ENCODE measurements around the gene KRT28. TPM values are rescaled to one million over a fixed set of nuclear protein-coding genes. Genes with fewer than 3 reads are reported as not detected.

The KRT28 gene
- total and polyA plus RNA-seq, 7 experiments from 2014 or later, result not detected

GRCh38 chr17:40795019-40795667, 4.6 kb downstream of the KRT28 start:
- no peak overlapping the region for H3K4me3 Mint-ChIP-seq
- H3K4me1 ChIP-seq (ENCODE audit: control insufficient read depth in 2 of 2, insufficient read depth in 2 of 2, low read length in 2 of 2), result no peaks in the 10 kb centered on the region
- no peaks in the 10 kb centered on the region for H3K9me3 ChIP-seq (ENCODE audit: control insufficient read depth in 2 of 3, low read length in 3 of 3)
- no peak overlapping the region for H3K4me3 ChIP-seq (ENCODE audit: low read length)
- H3K36me3 Mint-ChIP-seq, result no peaks in the 10 kb centered on the region
- no peaks in the 10 kb centered on the region for H3K27me3 ChIP-seq (ENCODE audit: control insufficient read depth in 2 of 2, insufficient read depth in 2 of 2, low read length in 2 of 2)
- H3K27ac ChIP-seq (ENCODE audit: low read depth, low read length), result no peak overlapping the region
- no peak for DNase-seq
- H3K9me3 Mint-ChIP-seq, result no peaks in the 10 kb centered on the region
- no peaks in the 10 kb centered on the region for H3K4me1 Mint-ChIP-seq
- ChIA-PET CTCF (no interaction called here), POLR2A (no interaction called here)
- intact Hi-C loops (cut with micrococcal nuclease), result no loop called here
- H3K27ac Mint-ChIP-seq, result no peak overlapping the region
- no peaks in the 10 kb centered on the region for H3K36me3 ChIP-seq (ENCODE audit: control insufficient read depth in 2 of 3, insufficient read depth in 3 of 3, low read length in 3 of 3)
- peaks cover 14 to 45% (median 30%) of the 10 kb centered on the region in 5 donors for H3K27me3 Mint-ChIP-seq
- no peak for ATAC-seq

GRCh38 chr17:40794466-40794865, 5.3 kb downstream of the KRT28 start:
- CTCF ChIA-PET, result no interaction called here
- Mint-ChIP-seq H3K4me1 (no peaks in the 10 kb centered on the region), H3K4me3 (no peak overlapping the region), H3K9me3 (no peaks in the 10 kb centered on the region), H3K36me3 (no peaks in the 10 kb centered on the region), H3K27me3 (peaks cover 14 to 42% (median 28%) of the 10 kb centered on the region in 5 donors), H3K27ac (no peak overlapping the region)
- H3K27ac ChIP-seq (ENCODE audit: low read depth, low read length), result no peak overlapping the region
- H3K4me1 ChIP-seq (ENCODE audit: control insufficient read depth in 2 of 2, insufficient read depth in 2 of 2, low read length in 2 of 2), result no peaks in the 10 kb centered on the region
- DNase-seq (no peak), ATAC-seq (no peak)
- H3K9me3 ChIP-seq (ENCODE audit: control insufficient read depth in 2 of 3, low read length in 3 of 3), result no peaks in the 10 kb centered on the region
- intact Hi-C loops (cut with micrococcal nuclease), result no loop called here
- no peaks in the 10 kb centered on the region for H3K36me3 ChIP-seq (ENCODE audit: control insufficient read depth in 2 of 3, insufficient read depth in 3 of 3, low read length in 3 of 3)
- POLR2A ChIA-PET, result no interaction called here
- H3K27me3 ChIP-seq (ENCODE audit: control insufficient read depth in 2 of 2, insufficient read depth in 2 of 2, low read length in 2 of 2), result no peaks in the 10 kb centered on the region
- no peak overlapping the region for H3K4me3 ChIP-seq (ENCODE audit: low read length)

GRCh38 chr17:40793832-40794231, 5.9 kb downstream of the KRT28 start:
- ATAC-seq (no peak), DNase-seq (no peak)
- CTCF ChIA-PET, result no interaction called here
- intact Hi-C loops (cut with micrococcal nuclease), result no loop called here
- Mint-ChIP-seq H3K9me3 (no peaks in the 10 kb centered on the region), H3K36me3 (no peaks in the 10 kb centered on the region), H3K27ac (no peak overlapping the region), H3K4me3 (no peak overlapping the region), H3K4me1 (no peaks in the 10 kb centered on the region), H3K27me3 (peaks cover 13 to 39% (median 23%) of the 10 kb centered on the region in 5 donors)
- Histone ChIP-seq H3K36me3 (ENCODE audit: control insufficient read depth in 2 of 3, insufficient read depth in 3 of 3, low read length in 3 of 3) (no peaks in the 10 kb centered on the region), H3K4me3 (ENCODE audit: low read length) (no peak overlapping the region), H3K27ac (ENCODE audit: low read depth, low read length) (no peak overlapping the region), H3K27me3 (ENCODE audit: control insufficient read depth in 2 of 2, insufficient read depth in 2 of 2, low read length in 2 of 2) (no peaks in the 10 kb centered on the region), H3K4me1 (ENCODE audit: control insufficient read depth in 2 of 2, insufficient read depth in 2 of 2, low read length in 2 of 2) (no peaks in the 10 kb centered on the region), H3K9me3 (ENCODE audit: control insufficient read depth in 2 of 3, low read length in 3 of 3) (no peaks in the 10 kb centered on the region)
- POLR2A ChIA-PET, result no interaction called here

- ChIA-PET CTCF (interaction anchor here (0.9 kb wide), 1 partner anchor 857 kb away, joined by 3 read pairs; no protein-coding TSS in a partner anchor), POLR2A (no interaction called here)
- H3K27ac Mint-ChIP-seq, result no peak overlapping the region
- H3K9me3 ChIP-seq (ENCODE audit: control insufficient read depth in 2 of 3, low read length in 3 of 3), result no peaks in the 10 kb centered on the region
- H3K9me3 Mint-ChIP-seq, result no peaks in the 10 kb centered on the region
- no peak overlapping the region for H3K4me3 Mint-ChIP-seq
- no peaks in the 10 kb centered on the region for H3K4me1 Mint-ChIP-seq
- no peaks in the 10 kb centered on the region for H3K27me3 ChIP-seq (ENCODE audit: control insufficient read depth in 2 of 2, insufficient read depth in 2 of 2, low read length in 2 of 2)
- DNase-seq, result no peak
- H3K36me3 ChIP-seq (ENCODE audit: control insufficient read depth in 2 of 3, insufficient read depth in 3 of 3, low read length in 3 of 3), result no peaks in the 10 kb centered on the region
- H3K4me1 ChIP-seq (ENCODE audit: control insufficient read depth in 2 of 2, insufficient read depth in 2 of 2, low read length in 2 of 2), result no peaks in the 10 kb centered on the region
- H3K36me3 Mint-ChIP-seq, result no peaks in the 10 kb centered on the region
- intact Hi-C loops (cut with micrococcal nuclease), result loop anchor here in 1 of 2 donors (1.0 kb wide), 1 partner anchor 172 kb away; no protein-coding TSS in a partner anchor
- H3K4me3 ChIP-seq (ENCODE audit: low read length), result no peak overlapping the region
- H3K27ac ChIP-seq (ENCODE audit: low read depth, low read length), result no peak overlapping the region
- H3K27me3 Mint-ChIP-seq, result peaks cover 13 to 34% (median 21%) of the 10 kb centered on the region in 5 donors
- no peak for ATAC-seq
Observed at GRCh38 chr17:40791787-40792436, 7.8 kb downstream of the KRT28 start.

GRCh38 chr17:40791111-40791510, 8.6 kb downstream of the KRT28 start:
- H3K4me1 ChIP-seq (ENCODE audit: control insufficient read depth in 2 of 2, insufficient read depth in 2 of 2, low read length in 2 of 2), result no peaks in the 10 kb centered on the region
- H3K36me3 Mint-ChIP-seq, result no peaks in the 10 kb centered on the region
- DNase-seq (no peak), ATAC-seq (no peak)
- no peaks in the 10 kb centered on the region for H3K9me3 Mint-ChIP-seq
- H3K27me3 Mint-ChIP-seq, result peaks cover 7 to 32% (median 16%) of the 10 kb centered on the region in 5 donors
- ChIA-PET CTCF (no interaction called here), POLR2A (no interaction called here)
- H3K27me3 ChIP-seq (ENCODE audit: control insufficient read depth in 2 of 2, insufficient read depth in 2 of 2, low read length in 2 of 2), result no peaks in the 10 kb centered on the region
- H3K27ac ChIP-seq (ENCODE audit: low read depth, low read length), result no peak overlapping the region
- intact Hi-C loops (cut with micrococcal nuclease), result no loop called here
- no peaks in the 10 kb centered on the region for H3K4me1 Mint-ChIP-seq
- H3K36me3 ChIP-seq (ENCODE audit: control insufficient read depth in 2 of 3, insufficient read depth in 3 of 3, low read length in 3 of 3), result no peaks in the 10 kb centered on the region
- H3K27ac Mint-ChIP-seq, result no peak overlapping the region
- H3K4me3 Mint-ChIP-seq, result no peak overlapping the region
- H3K9me3 ChIP-seq (ENCODE audit: control insufficient read depth in 2 of 3, low read length in 3 of 3), result no peaks in the 10 kb centered on the region
- no peak overlapping the region for H3K4me3 ChIP-seq (ENCODE audit: low read length)

- H3K4me3 Mint-ChIP-seq, result no peak within 1 kb of the TSS
- ChIA-PET POLR2A (interaction anchor here (0.7 kb wide), 2 partner anchors 168 to 616 kb away, joined by 3 read pairs; no protein-coding TSS in a partner anchor), CTCF (no interaction called here)
- H3K27ac ChIP-seq (ENCODE audit: low read depth, low read length), result no peak within 1 kb of the TSS
- no peaks in the 10 kb centered on the region for H3K4me1 ChIP-seq (ENCODE audit: control insufficient read depth in 2 of 2, insufficient read depth in 2 of 2, low read length in 2 of 2)
- no peaks in the 10 kb centered on the region for H3K9me3 ChIP-seq (ENCODE audit: control insufficient read depth in 2 of 3, low read length in 3 of 3)
- no peak within 1 kb of the TSS for H3K4me3 ChIP-seq (ENCODE audit: low read length)
- peaks cover 30 to 60% (median 43%) of the 10 kb centered on the region in 5 donors for H3K27me3 Mint-ChIP-seq
- no peak for DNase-seq
- no peak for ATAC-seq
- peaks cover 0 to 3% of the 10 kb centered on the region in 2 donors for H3K27me3 ChIP-seq (ENCODE audit: control insufficient read depth in 2 of 2, insufficient read depth in 2 of 2, low read length in 2 of 2)
- H3K36me3 Mint-ChIP-seq, result no peaks in the 10 kb centered on the region
- peak within 1 kb of the TSS in 1 of 9 donors; percentile 41 for H3K27ac Mint-ChIP-seq
- no peaks in the 10 kb centered on the region for H3K36me3 ChIP-seq (ENCODE audit: control insufficient read depth in 2 of 3, insufficient read depth in 3 of 3, low read length in 3 of 3)
- H3K9me3 Mint-ChIP-seq, result no peaks in the 10 kb centered on the region
- H3K4me1 Mint-ChIP-seq, result peaks cover 0 to 11% (median 2%) of the 10 kb centered on the region in 7 donors
- intact Hi-C loops (cut with micrococcal nuclease), result no loop called here
Observed at GRCh38 chr17:40782450-40782849, 17.3 kb downstream of the KRT28 start, which contains the start of gene KRT27. KRT27 (minus strand) TSS chr17:40782550; CDS start chr17:40782493, 57 bp downstream.
